MM.1S (cell line): Measurements from ENCODE around the gene ASIC5.

Source experiments
- CTCF ChIP-seq: fragments of 300-600 bp; sonication (generic); IDR thresholded peaks from 2 replicates; pipeline ENCODE4 v1.5.1; 2016; ENCODE audit warnings: antibody characterized with exemption, low read length, mixed read lengths
- EZH2 ChIP-seq: fragments of 300-600 bp; sonication (generic); optimal IDR thresholded peaks from 2 replicates; pipeline ENCODE3; 2017; ENCODE audit warnings: low read depth, mild to moderate bottlenecking, antibody characterized with exemption, low read length, mixed read lengths

GRCh38 chr4:155785828-155786227 is 80.2 kb downstream of the ASIC5 start:
- no peak for TF ChIP-seq EZH2
- no peak for TF ChIP-seq CTCF
